H1 (cell line): ENCODE results near the gene IQSEC3. TPM values are rescaled to one million over a fixed set of nuclear protein-coding genes. Genes with fewer than 3 reads are reported as not detected.

Experiments
- CTCF ChIA-PET: fragments of 300-600 bp; sonication (Branson Sonifier 250); formaldehyde crosslinking; loops from one replicate; lab custom pipeline; 2021; ENCODE audit not compliant: partially characterized antibody; lab: Charles Lee
- POLR2A ChIA-PET: fragments of 300-600 bp; sonication (Branson Sonifier 250); formaldehyde crosslinking; loops from one replicate; lab custom pipeline; 2021; ENCODE audit warnings: inconsistent platforms; ENCODE audit not compliant: partially characterized antibody; lab: Charles Lee
- DNase-seq, 2 experiments: peaks; one replicate each; pipeline versions ENCODE4 v3.0.0 to v3.0.0-alpha.2; 2010 to 2022; ENCODE audit warnings: low spot score in 2 of 2, low read depth in 1 of 2, mixed read lengths in 1 of 2
- FAIRE-seq: peaks from 2 replicates; lab custom pipeline; 2011; peaks lifted over from hg19 to GRCh38; lab: Jason Lieb, UNC
- H2AFZ ChIP-seq: 2 replicates; pipeline ENCODE4 v1.8.1; 2012; ENCODE audit warnings: low read length, inconsistent platforms
- H2AK5ac ChIP-seq: 2 replicates; pipeline ENCODE4 v1.6.1; 2013; ENCODE audit warnings: low read depth, low read length
- H2BK120ac ChIP-seq: replicated peaks from 2 replicates; pipeline ENCODE3; 2013; ENCODE audit warnings: low read depth, low read length, inconsistent platforms
- H2BK12ac ChIP-seq: 2 replicates; pipeline ENCODE4 v1.6.1; 2013; ENCODE audit warnings: low read depth, low read length
- H2BK15ac ChIP-seq: 2 replicates; pipeline ENCODE4 v1.6.1; 2013; ENCODE audit warnings: low read length
- H2BK20ac ChIP-seq: 2 replicates; pipeline ENCODE4 v1.6.1; 2013; ENCODE audit warnings: low read length
- H2BK5ac ChIP-seq: 2 replicates; pipeline ENCODE4 v1.6.1; 2013; ENCODE audit warnings: low read depth, low read length
- H3K14ac ChIP-seq: 2 replicates; pipeline ENCODE4 v1.6.1; 2013; ENCODE audit warnings: inconsistent platforms; ENCODE audit not compliant: insufficient read length
- H3K18ac ChIP-seq: 2 replicates; pipeline ENCODE4 v1.6.1; 2013; ENCODE audit warnings: low read length; ENCODE audit errors: extremely low read depth
- H3K23ac ChIP-seq: 2 replicates; pipeline ENCODE4 v1.6.1; 2013; ENCODE audit warnings: inconsistent platforms; ENCODE audit not compliant: insufficient read length
- H3K23me2 ChIP-seq: 2 replicates; pipeline ENCODE4 v1.6.1; 2013; ENCODE audit warnings: low read depth, low read length
- H3K27ac ChIP-seq: 2 replicates; pipeline ENCODE4 v1.6.1; 2011; ENCODE audit warnings: low read depth, low read length, inconsistent platforms
- H3K27me3 ChIP-seq, 4 experiments: replicated peaks in 1 of 4; 1 replicate in 1 of 4; 2 replicates in 3 of 4; pipeline versions ENCODE4 v1.6.1 to v1.8.1; 2011 to 2013; ENCODE audit warnings: low read length in 3 of 4, mild to moderate bottlenecking in 3 of 4, inconsistent platforms in 2 of 4, mixed read lengths in 2 of 4, moderate library complexity in 1 of 4; ENCODE audit not compliant: control insufficient read depth in 3 of 4, insufficient read depth in 3 of 4; ENCODE audit errors: extremely low read depth in 1 of 4
- H3K36me3 ChIP-seq, 4 experiments: 2 replicates each; pipeline versions ENCODE4 v1.6.1 to v1.8.1; 2011 to 2013; ENCODE audit warnings: mild to moderate bottlenecking in 4 of 4, low read length in 3 of 4, moderate library complexity in 2 of 4, control low read depth in 1 of 4, inconsistent platforms in 1 of 4; ENCODE audit not compliant: insufficient read depth in 4 of 4, control insufficient read depth in 2 of 4
- H3K4ac ChIP-seq: replicated peaks from 2 replicates; pipeline ENCODE3; 2013; ENCODE audit warnings: low read length, low read depth, mixed read lengths, inconsistent platforms; ENCODE audit not compliant: insufficient read length
- H3K4me1 ChIP-seq, 4 experiments: replicated peaks in 1 of 4; 1 replicate in 1 of 4; 2 replicates in 3 of 4; pipeline versions ENCODE4 v1.6.1 to v1.8.1; 2011 to 2013; ENCODE audit warnings: low read length in 3 of 4, inconsistent platforms in 2 of 4, mixed read lengths in 1 of 4; ENCODE audit not compliant: insufficient read depth in 4 of 4, control insufficient read depth in 3 of 4
- H3K4me2 ChIP-seq, 2 experiments: 2 replicates each; pipeline versions ENCODE4 v1.6.1 to v1.8.1; 2011 to 2013; ENCODE audit warnings: low read depth in 2 of 2, low read length in 2 of 2, control low read depth in 1 of 2, inconsistent platforms in 1 of 2, mild to moderate bottlenecking in 1 of 2; ENCODE audit not compliant: insufficient read depth in 1 of 2
- H3K4me3 ChIP-seq, 4 experiments: fragments of 200-600, 300-600 bp in 1 of 4; sonication (generic), shearing (Covaris generic), sonication (Bioruptor Twin) in 1 of 4; 2 replicates each; pipeline versions ENCODE4 v1.5.1 to v1.8.1; 2011 to 2016; ENCODE audit warnings: low read length in 4 of 4, low read depth in 3 of 4, control low read depth in 2 of 4, inconsistent platforms in 2 of 4, mild to moderate bottlenecking in 2 of 4, mixed read lengths in 1 of 4, moderate library complexity in 1 of 4; ENCODE audit not compliant: insufficient read depth in 2 of 4; ENCODE audit errors: extremely low read depth in 1 of 4
- H3K56ac ChIP-seq: replicated peaks from 2 replicates; pipeline ENCODE3; 2013; ENCODE audit warnings: low read depth, mild to moderate bottlenecking, mixed read lengths, low read length, inconsistent platforms; ENCODE audit not compliant: insufficient read length
- H3K79me1 ChIP-seq: 2 replicates; pipeline ENCODE4 v1.6.1; 2013; ENCODE audit warnings: low read depth, low read length, control low read depth
- H3K79me2 ChIP-seq, 2 experiments: 2 replicates each; pipeline versions ENCODE4 v1.6.1 to v1.8.1; 2012 to 2013; ENCODE audit warnings: low read length in 2 of 2, mild to moderate bottlenecking in 2 of 2, inconsistent platforms in 1 of 2; ENCODE audit not compliant: insufficient read depth in 2 of 2, control insufficient read depth in 1 of 2
- H3K9ac ChIP-seq, 4 experiments: replicated peaks in 1 of 4; 1 replicate in 1 of 4; 2 replicates in 3 of 4; pipeline versions ENCODE4 v1.6.1 to v1.8.1; 2011 to 2013; ENCODE audit warnings: low read depth in 3 of 4, low read length in 3 of 4, control low read depth in 2 of 4, mild to moderate bottlenecking in 2 of 4, moderate library complexity in 2 of 4, inconsistent platforms in 1 of 4; ENCODE audit errors: extremely low read depth in 1 of 4
- H3K9me3 ChIP-seq, 2 experiments: 2 replicates each; pipeline versions ENCODE4 v1.6.1 to v1.8.1; 2012 to 2013; ENCODE audit warnings: mild to moderate bottlenecking in 2 of 2, moderate library complexity in 2 of 2, control low read depth in 1 of 2, inconsistent platforms in 1 of 2, low read depth in 1 of 2, low read length in 1 of 2, mixed read lengths in 1 of 2; ENCODE audit not compliant: insufficient read depth in 2 of 2
- H4K20me1 ChIP-seq, 2 experiments: replicated peaks in 1 of 2; 2 replicates each; pipeline versions ENCODE3 to v1.8.1; 2011 to 2013; ENCODE audit warnings: inconsistent platforms in 2 of 2, low read length in 2 of 2, mild to moderate bottlenecking in 1 of 2; ENCODE audit not compliant: insufficient read depth in 2 of 2, control insufficient read depth in 1 of 2
- H4K5ac ChIP-seq: 2 replicates; pipeline ENCODE4 v1.6.1; 2013; ENCODE audit warnings: low read length, low read depth, mixed read lengths, inconsistent platforms; ENCODE audit not compliant: insufficient read length
- H4K8ac ChIP-seq: 2 replicates; pipeline ENCODE4 v1.8.0; 2013; ENCODE audit warnings: mild to moderate bottlenecking, moderate library complexity, low read length, inconsistent platforms; ENCODE audit not compliant: insufficient read depth; ENCODE audit errors: extremely low read depth
- H4K91ac ChIP-seq: replicated peaks from 2 replicates; pipeline ENCODE3; 2013; ENCODE audit warnings: low read length, mixed read lengths, inconsistent platforms; ENCODE audit not compliant: insufficient read length
- CHD2 ChIP-seq: IDR thresholded peaks from 2 replicates; pipeline ENCODE4 v1.6.1; 2012; ENCODE audit warnings: low read length, improper control_type of control experiment
- JUN ChIP-seq: IDR thresholded peaks from 2 replicates; pipeline ENCODE4 v1.6.1; 2011; ENCODE audit warnings: low read depth, mild to moderate bottlenecking, improper control_type of control experiment, low read length
- NRF1 ChIP-seq: IDR thresholded peaks from 2 replicates; pipeline ENCODE4 v1.6.1; 2011; ENCODE audit warnings: mild to moderate bottlenecking, low read depth, low read length, improper control_type of control experiment
- WGBS, 2 experiments: shearing (Covaris generic) in 1 of 2; methylation state at CpG; one replicate each; pipeline versions ENCODE4 v1.1.6 to v1.1.7; 2013 to 2015; ENCODE audit warnings: low lambda C conversion rate in 2 of 2, mixed read lengths in 2 of 2, inconsistent platforms in 1 of 2, low coverage in 1 of 2, missing lambda C conversion rate in 1 of 2; ENCODE audit not compliant: insufficient replicate concordance in 2 of 2, insufficient coverage in 1 of 2, insufficient read length in 1 of 2; ENCODE audit errors: extremely low coverage in 1 of 2, missing lambda C conversion rate in 1 of 2; 5-methylcytosine and 5-hydroxymethylcytosine counted together
- polyA plus RNA-seq, 7 experiments: library from polyadenylated mRNA; depleted of rRNA in 3 of 7; stranded (reverse) in 5 of 7; unstranded in 2 of 7; fragments of >200 nt in 5 of 7; fragments of 200-250 nt in 2 of 7; gene quantifications; 1 replicate in 5 of 7; 2 replicates in 1 of 7; 4 replicates in 1 of 7; pipeline versions ENCODE4 v1.2.1 to v1.2.3, GENCODE V29; 2011 to 2013; ENCODE audit warnings: missing spikeins in 2 of 7, mixed read lengths in 2 of 7
- total RNA-seq: library from RNA; stranded (reverse); fragmentation: NEBNext Ultra II Directional; extraction: Animal tissue kit (Norgen Biotek cat#: 25700); gene quantifications from 2 replicates; pipeline ENCODE4 v1.2.1, GENCODE V29; 2021
- TF ChIP-seq, protein P1 (sequence below): IDR thresholded peaks from 2 replicates; pipeline ENCODE4 v1.6.1; 2011; ENCODE audit warnings: low read depth, mild to moderate bottlenecking, low read length; ENCODE audit not compliant: insufficient read depth
- TF ChIP-seq, protein P2 (sequence below): IDR thresholded peaks from 2 replicates; pipeline ENCODE4 v1.6.1; 2012; ENCODE audit warnings: inconsistent platforms

IQSEC3 gene
- total and polyA plus RNA-seq, 2 of the 8 experiments (the other 6 are each of a cell fraction or from before 2014, with no cell fraction given), result 1.2 to 3.1 TPM

DNA sequence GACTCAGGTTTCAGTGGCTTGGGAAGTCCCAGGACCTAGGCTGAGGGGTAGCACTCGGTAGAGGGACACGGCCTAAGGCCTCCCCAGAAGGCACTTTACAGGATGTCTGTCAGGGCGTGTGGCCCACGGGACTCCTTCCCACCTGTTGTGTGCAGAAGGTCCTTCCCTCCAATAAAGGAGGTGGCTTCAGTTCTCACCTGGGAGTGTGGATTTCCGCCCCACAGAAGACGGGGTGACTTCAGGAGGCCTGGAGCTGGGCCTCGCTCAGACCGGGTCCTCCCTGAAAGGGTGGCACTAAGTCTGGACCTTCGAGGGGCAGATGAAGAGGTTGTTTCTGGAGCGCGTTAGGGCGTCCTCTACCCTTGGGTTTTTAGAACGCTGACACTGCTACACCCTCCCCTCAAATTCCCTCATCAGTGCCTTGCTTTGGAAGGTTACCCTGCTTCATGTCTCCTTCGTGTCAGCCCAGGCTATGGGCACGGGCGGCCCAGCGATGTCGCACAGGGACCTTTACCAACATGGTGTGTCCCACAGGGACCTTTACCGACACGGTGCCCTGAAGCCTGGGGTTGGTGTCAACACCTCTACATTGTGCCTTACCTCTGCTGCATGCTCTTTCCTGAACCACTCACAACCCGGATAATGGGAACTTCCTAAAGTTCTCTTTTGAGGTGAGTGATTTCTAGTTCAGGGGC is 140.3 kb downstream of the IQSEC3 start:
- Histone ChIP-seq H3K4me1 (peaks cover 7 to 16% (median 11%) of the 10 kb centered on the region in 4 experiments), H2BK12ac (no peak overlapping the region), H3K4ac (no peak overlapping the region), H3K56ac (no peak overlapping the region), H3K18ac (no peak overlapping the region), H3K23me2 (peaks cover 5% of the 10 kb centered on the region; the same call in 1 of the 2 replicates), H2BK5ac (no peak overlapping the region), H3K9me3 (no peaks in the 10 kb centered on the region), H2BK20ac (no peak overlapping the region), H3K4me2 (no peak overlapping the region), H3K79me2 (no peaks in the 10 kb centered on the region), H3K27me3 (peaks cover 5 to 54% (median 36%) of the 10 kb centered on the region in 4 experiments), H2BK15ac (no peak overlapping the region), H2AK5ac (no peak overlapping the region), H3K9ac (no peak overlapping the region), H3K79me1 (no peaks in the 10 kb centered on the region), H2BK120ac (no peak overlapping the region), H3K14ac (no peak overlapping the region)
- ChIA-PET CTCF (no interaction called here), POLR2A (no interaction called here)
- no peak for FAIRE-seq
- no peak for DNase-seq
- TF ChIP-seq, protein P1, sequence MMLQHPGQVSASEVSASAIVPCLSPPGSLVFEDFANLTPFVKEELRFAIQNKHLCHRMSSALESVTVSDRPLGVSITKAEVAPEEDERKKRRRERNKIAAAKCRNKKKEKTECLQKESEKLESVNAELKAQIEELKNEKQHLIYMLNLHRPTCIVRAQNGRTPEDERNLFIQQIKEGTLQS, result no peak
- TF ChIP-seq, protein P2, sequence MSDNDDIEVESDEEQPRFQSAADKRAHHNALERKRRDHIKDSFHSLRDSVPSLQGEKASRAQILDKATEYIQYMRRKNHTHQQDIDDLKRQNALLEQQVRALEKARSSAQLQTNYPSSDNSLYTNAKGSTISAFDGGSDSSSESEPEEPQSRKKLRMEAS, result no peak
- no peak for TF ChIP-seq JUN
- TF ChIP-seq CHD2, result no peak
- TF ChIP-seq NRF1, result no peak
- TF ChIP-seq, all 59 proteins: peak for 0
- H4K5ac ChIP-seq, result no peak overlapping the region
- no peak overlapping the region for H3K27ac ChIP-seq
- H3K4me3 ChIP-seq, result no peak overlapping the region
- peaks cover 0 to 2% of the 10 kb centered on the region in 2 experiments for H4K20me1 ChIP-seq
- no peak overlapping the region for H3K23ac ChIP-seq
- H2AFZ ChIP-seq, result no peak overlapping the region
- WGBS, 2 experiments, result 83% methylated on average over 21 of the region's 21 CpGs; no CpG with 5 or more reads in 1 of the 2 experiments
- no peak overlapping the region for H4K8ac ChIP-seq
- H3K36me3 ChIP-seq, result no peaks in the 10 kb centered on the region; a peak in 1 of 8 replicates
- no peak overlapping the region for H4K91ac ChIP-seq
